Measurements from ENCODE around the gene C2orf68.
"Not testable (repeated sequence)": the region's sequence is repeated elsewhere in the genome, so short reads cannot be mapped to it uniquely, and the experiment has no call there.

Gene C2orf68

GRCh38 chr2:85611705-85612587 is at the start of gene C2orf68:
TSS of gene C2orf68 (minus strand) at chr2:85612066. CDS start at chr2:85611984, 82 bp downstream.
- Histone ChIP-seq H3K9ac (ENCODE audit: low read length) (peak within 1 kb of the TSS; percentile 83), H3K36me3 (ENCODE audit: insufficient read depth, low read length) (peaks cover 25% of the 10 kb centered on the region), H3K4me1 (ENCODE audit: insufficient read depth, low read length) (peaks cover 19% of the 10 kb centered on the region), H3K4me3 (ENCODE audit: low read depth in 1 of 2, low read length in 2 of 2) (peak within 1 kb of the TSS; percentile 66 to 94), H3K27ac (ENCODE audit: low read depth, low read length) (peak within 1 kb of the TSS; percentile 87), H3K27me3 (ENCODE audit: control insufficient read depth in 1 of 2, insufficient read depth in 2 of 2, low read length in 2 of 2) (no peaks in the 10 kb centered on the region), H3K9me3 (ENCODE audit: low read length) (no peaks in the 10 kb centered on the region)

GRCh38 chr2:85661139-85661858 is 49.4 kb upstream of the C2orf68 start:
- no peak overlapping the region for H3K9ac ChIP-seq (ENCODE audit: low read length)
- no peaks in the 10 kb centered on the region for H3K27me3 ChIP-seq (ENCODE audit: control insufficient read depth in 1 of 2, insufficient read depth in 2 of 2, low read length in 2 of 2)
- no peaks in the 10 kb centered on the region for H3K4me1 ChIP-seq (ENCODE audit: insufficient read depth, low read length)
- no peak overlapping the region for H3K27ac ChIP-seq (ENCODE audit: low read depth, low read length)
- H3K4me3 ChIP-seq (ENCODE audit: low read depth in 1 of 2, low read length in 2 of 2) = no peak overlapping the region
- no peaks in the 10 kb centered on the region for H3K9me3 ChIP-seq (ENCODE audit: low read length)
- H3K36me3 ChIP-seq (ENCODE audit: insufficient read depth, low read length) = no peaks in the 10 kb centered on the region

GRCh38 chr2:85660725-85661124 is 48.9 kb upstream of the C2orf68 start:
- no peaks in the 10 kb centered on the region for H3K27me3 ChIP-seq (ENCODE audit: control insufficient read depth in 1 of 2, insufficient read depth in 2 of 2, low read length in 2 of 2)
- H3K4me3 ChIP-seq (ENCODE audit: low read depth in 1 of 2, low read length in 2 of 2) = no peak overlapping the region
- no peak overlapping the region for H3K9ac ChIP-seq (ENCODE audit: low read length)
- H3K36me3 ChIP-seq (ENCODE audit: insufficient read depth, low read length) = peaks cover 5% of the 10 kb centered on the region
- H3K27ac ChIP-seq (ENCODE audit: low read depth, low read length) = no peak overlapping the region
- H3K4me1 ChIP-seq (ENCODE audit: insufficient read depth, low read length) = no peaks in the 10 kb centered on the region
- no peaks in the 10 kb centered on the region for H3K9me3 ChIP-seq (ENCODE audit: low read length)

- not testable (repeated sequence) for H3K27me3 ChIP-seq (ENCODE audit: control insufficient read depth in 1 of 2, insufficient read depth in 2 of 2, low read length in 2 of 2); H3K9me3 ChIP-seq (ENCODE audit: low read length); H3K4me1 ChIP-seq (ENCODE audit: insufficient read depth, low read length); H3K36me3 ChIP-seq (ENCODE audit: insufficient read depth, low read length); H3K27ac ChIP-seq (ENCODE audit: low read depth, low read length); H3K9ac ChIP-seq (ENCODE audit: low read length); H3K4me3 ChIP-seq (ENCODE audit: low read depth in 1 of 2, low read length in 2 of 2)
Observed at GRCh38 chr2:85660301-85660700, 48.4 kb upstream of the C2orf68 start.

GRCh38 chr2:85659324-85659981 is 47.6 kb upstream of the C2orf68 start:
- no peaks in the 10 kb centered on the region for H3K9me3 ChIP-seq (ENCODE audit: low read length)
- H3K27ac ChIP-seq (ENCODE audit: low read depth, low read length) = no peak overlapping the region
- H3K36me3 ChIP-seq (ENCODE audit: insufficient read depth, low read length) = peaks cover 5% of the 10 kb centered on the region
- no peaks in the 10 kb centered on the region for H3K4me1 ChIP-seq (ENCODE audit: insufficient read depth, low read length)
- H3K4me3 ChIP-seq (ENCODE audit: low read depth in 1 of 2, low read length in 2 of 2) = no peak overlapping the region
- H3K27me3 ChIP-seq (ENCODE audit: control insufficient read depth in 1 of 2, insufficient read depth in 2 of 2, low read length in 2 of 2) = no peaks in the 10 kb centered on the region
- H3K9ac ChIP-seq (ENCODE audit: low read length) = no peak overlapping the region

GRCh38 chr2:85657399-85657798 is 45.5 kb upstream of the C2orf68 start:
- not testable (repeated sequence) for H3K27me3 ChIP-seq (ENCODE audit: control insufficient read depth in 1 of 2, insufficient read depth in 2 of 2, low read length in 2 of 2); H3K4me1 ChIP-seq (ENCODE audit: insufficient read depth, low read length); H3K9me3 ChIP-seq (ENCODE audit: low read length); H3K36me3 ChIP-seq (ENCODE audit: insufficient read depth, low read length); H3K9ac ChIP-seq (ENCODE audit: low read length); H3K27ac ChIP-seq (ENCODE audit: low read depth, low read length); H3K4me3 ChIP-seq (ENCODE audit: low read depth in 1 of 2, low read length in 2 of 2)

GRCh38 chr2:85656468-85656867 is 44.6 kb upstream of the C2orf68 start:
- H3K27ac ChIP-seq (ENCODE audit: low read depth, low read length) = no peak overlapping the region
- H3K4me1 ChIP-seq (ENCODE audit: insufficient read depth, low read length) = no peaks in the 10 kb centered on the region
- no peak overlapping the region for H3K4me3 ChIP-seq (ENCODE audit: low read depth in 1 of 2, low read length in 2 of 2)
- no peaks in the 10 kb centered on the region for H3K9me3 ChIP-seq (ENCODE audit: low read length)
- H3K9ac ChIP-seq (ENCODE audit: low read length) = no peak overlapping the region
- H3K27me3 ChIP-seq (ENCODE audit: control insufficient read depth in 1 of 2, insufficient read depth in 2 of 2, low read length in 2 of 2) = no peaks in the 10 kb centered on the region
- peaks cover 13% of the 10 kb centered on the region for H3K36me3 ChIP-seq (ENCODE audit: insufficient read depth, low read length)

- H3K4me3 ChIP-seq (ENCODE audit: low read depth in 1 of 2, low read length in 2 of 2) = no peak overlapping the region
- no peak overlapping the region for H3K27ac ChIP-seq (ENCODE audit: low read depth, low read length)
- H3K27me3 ChIP-seq (ENCODE audit: control insufficient read depth in 1 of 2, insufficient read depth in 2 of 2, low read length in 2 of 2) = no peaks in the 10 kb centered on the region
- no peak overlapping the region for H3K9ac ChIP-seq (ENCODE audit: low read length)
- H3K9me3 ChIP-seq (ENCODE audit: low read length) = no peaks in the 10 kb centered on the region
- no peaks in the 10 kb centered on the region for H3K4me1 ChIP-seq (ENCODE audit: insufficient read depth, low read length)
- H3K36me3 ChIP-seq (ENCODE audit: insufficient read depth, low read length) = peaks cover 18% of the 10 kb centered on the region
Observed at GRCh38 chr2:85655961-85656417, 44.1 kb upstream of the C2orf68 start.

- Histone ChIP-seq H3K4me3 (ENCODE audit: low read depth in 1 of 2, low read length in 2 of 2) (no peak overlapping the region), H3K9me3 (ENCODE audit: low read length) (no peaks in the 10 kb centered on the region), H3K27me3 (ENCODE audit: control insufficient read depth in 1 of 2, insufficient read depth in 2 of 2, low read length in 2 of 2) (no peaks in the 10 kb centered on the region), H3K9ac (ENCODE audit: low read length) (no peak overlapping the region), H3K27ac (ENCODE audit: low read depth, low read length) (no peak overlapping the region), H3K36me3 (ENCODE audit: insufficient read depth, low read length) (peaks cover 26% of the 10 kb centered on the region), H3K4me1 (ENCODE audit: insufficient read depth, low read length) (no peaks in the 10 kb centered on the region)
Observed at GRCh38 chr2:85653996-85654395, 42.1 kb upstream of the C2orf68 start.

GRCh38 chr2:85652056-85652455 is 40.2 kb upstream of the C2orf68 start:
- H3K4me3 ChIP-seq (ENCODE audit: low read depth in 1 of 2, low read length in 2 of 2) = no peak overlapping the region
- no peak overlapping the region for H3K9ac ChIP-seq (ENCODE audit: low read length)
- peaks cover 46% of the 10 kb centered on the region for H3K36me3 ChIP-seq (ENCODE audit: insufficient read depth, low read length)
- no peaks in the 10 kb centered on the region for H3K4me1 ChIP-seq (ENCODE audit: insufficient read depth, low read length)
- H3K9me3 ChIP-seq (ENCODE audit: low read length) = no peaks in the 10 kb centered on the region
- H3K27ac ChIP-seq (ENCODE audit: low read depth, low read length) = no peak overlapping the region
- no peaks in the 10 kb centered on the region for H3K27me3 ChIP-seq (ENCODE audit: control insufficient read depth in 1 of 2, insufficient read depth in 2 of 2, low read length in 2 of 2)

- H3K27ac ChIP-seq (ENCODE audit: low read depth, low read length) = no peak overlapping the region
- H3K27me3 ChIP-seq (ENCODE audit: control insufficient read depth in 1 of 2, insufficient read depth in 2 of 2, low read length in 2 of 2) = no peaks in the 10 kb centered on the region
- no peak overlapping the region for H3K4me3 ChIP-seq (ENCODE audit: low read depth in 1 of 2, low read length in 2 of 2)
- H3K4me1 ChIP-seq (ENCODE audit: insufficient read depth, low read length) = no peaks in the 10 kb centered on the region
- H3K9ac ChIP-seq (ENCODE audit: low read length) = no peak overlapping the region
- no peaks in the 10 kb centered on the region for H3K9me3 ChIP-seq (ENCODE audit: low read length)
- peaks cover 54% of the 10 kb centered on the region for H3K36me3 ChIP-seq (ENCODE audit: insufficient read depth, low read length)
Observed at GRCh38 chr2:85651097-85651496, 39.2 kb upstream of the C2orf68 start.
